ENCODE measurements around the gene WFDC11.
"Not testable (repeated sequence)": the region's sequence is repeated elsewhere in the genome, so short reads cannot be mapped to it uniquely, and the experiment has no call there.

The WFDC11 gene

GRCh38 chr20:45685896-45686295, 15.9 kb upstream of the WFDC11 start:
- DNase-seq (ENCODE audit: low read depth in 2 of 2): no peak
- no peak for TF ChIP-seq CTCF (IDR thresholded peaks at IDR 0.05; ENCODE audit: low read depth, low read length)
- no peak overlapping the region for H3K4me3 ChIP-seq (replicated peaks in 1 of 2; ENCODE audit: low read depth in 2 of 2, low read length in 2 of 2)

GRCh38 chr20:45679650-45680049, 9.6 kb upstream of the WFDC11 start:
- no peak for TF ChIP-seq CTCF (IDR thresholded peaks at IDR 0.05; ENCODE audit: low read depth, low read length)
- DNase-seq (ENCODE audit: low read depth in 2 of 2): no peak
- H3K4me3 ChIP-seq (replicated peaks in 1 of 2; ENCODE audit: low read depth in 2 of 2, low read length in 2 of 2): no peak overlapping the region

GRCh38 chr20:45672765-45673164, 2.7 kb upstream of the WFDC11 start:
- no peak for TF ChIP-seq CTCF (IDR thresholded peaks at IDR 0.05; ENCODE audit: low read depth, low read length)
- DNase-seq (ENCODE audit: low read depth in 2 of 2): no peak
- H3K4me3 ChIP-seq (replicated peaks in 1 of 2; ENCODE audit: low read depth in 2 of 2, low read length in 2 of 2): no peak overlapping the region

GRCh38 chr20:45657038-45657437, 13.0 kb downstream of the WFDC11 start:
- DNase-seq (ENCODE audit: low read depth in 2 of 2); H3K4me3 ChIP-seq (replicated peaks in 1 of 2; ENCODE audit: low read depth in 2 of 2, low read length in 2 of 2): not testable (repeated sequence)

- not testable (repeated sequence) for H3K4me3 ChIP-seq (replicated peaks in 1 of 2; ENCODE audit: low read depth in 2 of 2, low read length in 2 of 2); DNase-seq (ENCODE audit: low read depth in 2 of 2)
These were observed 18.3 kb downstream of the WFDC11 start for GRCh38 chr20:45651726-45652125.

GRCh38 chr20:45649312-45649863, 20.7 kb downstream of the WFDC11 start:
- no peak overlapping the region for H3K4me3 ChIP-seq (replicated peaks in 1 of 2; ENCODE audit: low read depth in 2 of 2, low read length in 2 of 2)
- no peak for DNase-seq (ENCODE audit: low read depth in 2 of 2)
- TF ChIP-seq CTCF (IDR thresholded peaks at IDR 0.05; ENCODE audit: low read depth, low read length): no peak

- DNase-seq (ENCODE audit: low read depth in 2 of 2): no peak
- TF ChIP-seq CTCF (IDR thresholded peaks at IDR 0.05; ENCODE audit: low read depth, low read length): no peak
These were observed 22.5 kb downstream of the WFDC11 start for GRCh38 chr20:45647441-45648050.

GRCh38 chr20:45646875-45647274, 23.2 kb downstream of the WFDC11 start:
- DNase-seq (ENCODE audit: low read depth in 2 of 2): no peak
- TF ChIP-seq CTCF (IDR thresholded peaks at IDR 0.05; ENCODE audit: low read depth, low read length): no peak
- no peak overlapping the region for H3K4me3 ChIP-seq (replicated peaks in 1 of 2; ENCODE audit: low read depth in 2 of 2, low read length in 2 of 2)

More at GRCh38 chr20:45647441-45648050, 22.5 kb downstream of the WFDC11 start:
- H3K4me3 ChIP-seq (replicated peaks in 1 of 2; ENCODE audit: low read depth in 2 of 2, low read length in 2 of 2): no peak overlapping the region

GRCh38 chr20:45645869-45646268, 24.2 kb downstream of the WFDC11 start:
- DNase-seq (ENCODE audit: low read depth in 2 of 2); H3K4me3 ChIP-seq (replicated peaks in 1 of 2; ENCODE audit: low read depth in 2 of 2, low read length in 2 of 2): not testable (repeated sequence)

GRCh38 chr20:45641076-45641475, 29.0 kb downstream of the WFDC11 start:
- H3K4me3 ChIP-seq (replicated peaks in 1 of 2; ENCODE audit: low read depth in 2 of 2, low read length in 2 of 2); DNase-seq (ENCODE audit: low read depth in 2 of 2): not testable (repeated sequence)

All from cardiac fibroblast (primary cell).